Lower leg skin (tissue), 3 donors: ENCODE results near the gene NUAK1.

Source experiments
- POLR2A ChIP-seq, 2 donors: fragments of 450-650 bp; IDR thresholded peaks; one replicate each; pipeline ENCODE4 v1.6.1; 2016 to 2017; ENCODE audit warnings: antibody characterized with exemption in 2 of 2, mild to moderate bottlenecking in 1 of 2, moderate library complexity in 1 of 2
- TF ChIP-seq, protein P1 (sequence below), 3 donors: fragments of 450-650 bp; IDR thresholded peaks; one replicate each; pipeline ENCODE4 v1.5.1; 2016; ENCODE audit warnings: antibody characterized with exemption in 3 of 3, mild to moderate bottlenecking in 3 of 3, moderate library complexity in 2 of 3

DNA sequence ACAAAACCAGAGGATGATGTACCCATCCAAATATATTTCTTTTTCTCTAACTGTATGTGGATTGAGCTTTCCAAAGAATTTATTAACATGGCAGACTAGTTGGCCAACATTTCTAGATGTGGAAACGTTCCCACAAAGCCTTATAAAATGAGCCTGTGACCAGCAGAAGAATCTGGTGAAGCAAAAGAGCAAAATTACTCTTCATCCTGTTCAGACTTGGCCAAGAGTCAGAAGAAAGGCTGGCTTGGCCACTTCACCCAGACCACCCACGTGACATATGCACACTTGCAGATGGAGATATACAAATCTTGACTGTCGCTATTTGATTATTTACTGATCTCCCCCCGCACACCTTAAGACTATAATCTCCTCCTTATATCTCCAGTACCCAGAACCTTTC lies 96.7 kb downstream of the NUAK1 start:
- TF ChIP-seq, protein P1, sequence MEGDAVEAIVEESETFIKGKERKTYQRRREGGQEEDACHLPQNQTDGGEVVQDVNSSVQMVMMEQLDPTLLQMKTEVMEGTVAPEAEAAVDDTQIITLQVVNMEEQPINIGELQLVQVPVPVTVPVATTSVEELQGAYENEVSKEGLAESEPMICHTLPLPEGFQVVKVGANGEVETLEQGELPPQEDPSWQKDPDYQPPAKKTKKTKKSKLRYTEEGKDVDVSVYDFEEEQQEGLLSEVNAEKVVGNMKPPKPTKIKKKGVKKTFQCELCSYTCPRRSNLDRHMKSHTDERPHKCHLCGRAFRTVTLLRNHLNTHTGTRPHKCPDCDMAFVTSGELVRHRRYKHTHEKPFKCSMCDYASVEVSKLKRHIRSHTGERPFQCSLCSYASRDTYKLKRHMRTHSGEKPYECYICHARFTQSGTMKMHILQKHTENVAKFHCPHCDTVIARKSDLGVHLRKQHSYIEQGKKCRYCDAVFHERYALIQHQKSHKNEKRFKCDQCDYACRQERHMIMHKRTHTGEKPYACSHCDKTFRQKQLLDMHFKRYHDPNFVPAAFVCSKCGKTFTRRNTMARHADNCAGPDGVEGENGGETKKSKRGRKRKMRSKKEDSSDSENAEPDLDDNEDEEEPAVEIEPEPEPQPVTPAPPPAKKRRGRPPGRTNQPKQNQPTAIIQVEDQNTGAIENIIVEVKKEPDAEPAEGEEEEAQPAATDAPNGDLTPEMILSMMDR (IDR thresholded peaks at IDR 0.05) = no peak
- no peak for TF ChIP-seq POLR2A (IDR thresholded peaks at IDR 0.05)
